H1 (cell line): Measurements from ENCODE around the gene COL6A2. TPM values are rescaled to one million over a fixed set of nuclear protein-coding genes. Genes with fewer than 3 reads are reported as not detected.

Source experiments
- CTCF ChIA-PET: fragments of 300-600 bp; sonication (Branson Sonifier 250); formaldehyde crosslinking; loops from one replicate; lab custom pipeline; 2021; ENCODE audit not compliant: partially characterized antibody; lab: Charles Lee
- POLR2A ChIA-PET: fragments of 300-600 bp; sonication (Branson Sonifier 250); formaldehyde crosslinking; loops from one replicate; lab custom pipeline; 2021; ENCODE audit warnings: inconsistent platforms; ENCODE audit not compliant: partially characterized antibody; lab: Charles Lee
- DNase-seq, 2 experiments: peaks; one replicate each; pipeline versions ENCODE4 v3.0.0 to v3.0.0-alpha.2; 2010 to 2022; ENCODE audit warnings: low spot score in 2 of 2, low read depth in 1 of 2, mixed read lengths in 1 of 2
- FAIRE-seq: peaks from 2 replicates; lab custom pipeline; 2011; peaks lifted over from hg19 to GRCh38; lab: Jason Lieb, UNC
- H2AFZ ChIP-seq: 2 replicates; pipeline ENCODE4 v1.8.1; 2012; ENCODE audit warnings: low read length, inconsistent platforms
- H2AK5ac ChIP-seq: 2 replicates; pipeline ENCODE4 v1.6.1; 2013; ENCODE audit warnings: low read depth, low read length
- H2BK120ac ChIP-seq: replicated peaks from 2 replicates; pipeline ENCODE3; 2013; ENCODE audit warnings: low read depth, low read length, inconsistent platforms
- H2BK12ac ChIP-seq: 2 replicates; pipeline ENCODE4 v1.6.1; 2013; ENCODE audit warnings: low read depth, low read length
- H2BK15ac ChIP-seq: 2 replicates; pipeline ENCODE4 v1.6.1; 2013; ENCODE audit warnings: low read length
- H2BK20ac ChIP-seq: 2 replicates; pipeline ENCODE4 v1.6.1; 2013; ENCODE audit warnings: low read length
- H2BK5ac ChIP-seq: 2 replicates; pipeline ENCODE4 v1.6.1; 2013; ENCODE audit warnings: low read depth, low read length
- H3K14ac ChIP-seq: 2 replicates; pipeline ENCODE4 v1.6.1; 2013; ENCODE audit warnings: inconsistent platforms; ENCODE audit not compliant: insufficient read length
- H3K18ac ChIP-seq: 2 replicates; pipeline ENCODE4 v1.6.1; 2013; ENCODE audit warnings: low read length; ENCODE audit errors: extremely low read depth
- H3K23ac ChIP-seq: 2 replicates; pipeline ENCODE4 v1.6.1; 2013; ENCODE audit warnings: inconsistent platforms; ENCODE audit not compliant: insufficient read length
- H3K23me2 ChIP-seq: 2 replicates; pipeline ENCODE4 v1.6.1; 2013; ENCODE audit warnings: low read depth, low read length
- H3K27ac ChIP-seq: 2 replicates; pipeline ENCODE4 v1.6.1; 2011; ENCODE audit warnings: low read depth, low read length, inconsistent platforms
- H3K27me3 ChIP-seq, 4 experiments: replicated peaks in 1 of 4; 1 replicate in 1 of 4; 2 replicates in 3 of 4; pipeline versions ENCODE4 v1.6.1 to v1.8.1; 2011 to 2013; ENCODE audit warnings: low read length in 3 of 4, mild to moderate bottlenecking in 3 of 4, inconsistent platforms in 2 of 4, mixed read lengths in 2 of 4, moderate library complexity in 1 of 4; ENCODE audit not compliant: control insufficient read depth in 3 of 4, insufficient read depth in 3 of 4; ENCODE audit errors: extremely low read depth in 1 of 4
- H3K36me3 ChIP-seq, 4 experiments: 2 replicates each; pipeline versions ENCODE4 v1.6.1 to v1.8.1; 2011 to 2013; ENCODE audit warnings: mild to moderate bottlenecking in 4 of 4, low read length in 3 of 4, moderate library complexity in 2 of 4, control low read depth in 1 of 4, inconsistent platforms in 1 of 4; ENCODE audit not compliant: insufficient read depth in 4 of 4, control insufficient read depth in 2 of 4
- H3K4ac ChIP-seq: replicated peaks from 2 replicates; pipeline ENCODE3; 2013; ENCODE audit warnings: low read length, low read depth, mixed read lengths, inconsistent platforms; ENCODE audit not compliant: insufficient read length
- H3K4me1 ChIP-seq, 4 experiments: replicated peaks in 1 of 4; 1 replicate in 1 of 4; 2 replicates in 3 of 4; pipeline versions ENCODE4 v1.6.1 to v1.8.1; 2011 to 2013; ENCODE audit warnings: low read length in 3 of 4, inconsistent platforms in 2 of 4, mixed read lengths in 1 of 4; ENCODE audit not compliant: insufficient read depth in 4 of 4, control insufficient read depth in 3 of 4
- H3K4me2 ChIP-seq, 2 experiments: 2 replicates each; pipeline versions ENCODE4 v1.6.1 to v1.8.1; 2011 to 2013; ENCODE audit warnings: low read depth in 2 of 2, low read length in 2 of 2, control low read depth in 1 of 2, inconsistent platforms in 1 of 2, mild to moderate bottlenecking in 1 of 2; ENCODE audit not compliant: insufficient read depth in 1 of 2
- H3K4me3 ChIP-seq, 4 experiments: fragments of 200-600, 300-600 bp in 1 of 4; sonication (generic), shearing (Covaris generic), sonication (Bioruptor Twin) in 1 of 4; 2 replicates each; pipeline versions ENCODE4 v1.5.1 to v1.8.1; 2011 to 2016; ENCODE audit warnings: low read length in 4 of 4, low read depth in 3 of 4, control low read depth in 2 of 4, inconsistent platforms in 2 of 4, mild to moderate bottlenecking in 2 of 4, mixed read lengths in 1 of 4, moderate library complexity in 1 of 4; ENCODE audit not compliant: insufficient read depth in 2 of 4; ENCODE audit errors: extremely low read depth in 1 of 4
- H3K56ac ChIP-seq: replicated peaks from 2 replicates; pipeline ENCODE3; 2013; ENCODE audit warnings: low read depth, mild to moderate bottlenecking, mixed read lengths, low read length, inconsistent platforms; ENCODE audit not compliant: insufficient read length
- H3K79me1 ChIP-seq: 2 replicates; pipeline ENCODE4 v1.6.1; 2013; ENCODE audit warnings: low read depth, low read length, control low read depth
- H3K79me2 ChIP-seq, 2 experiments: 2 replicates each; pipeline versions ENCODE4 v1.6.1 to v1.8.1; 2012 to 2013; ENCODE audit warnings: low read length in 2 of 2, mild to moderate bottlenecking in 2 of 2, inconsistent platforms in 1 of 2; ENCODE audit not compliant: insufficient read depth in 2 of 2, control insufficient read depth in 1 of 2
- H3K9ac ChIP-seq, 4 experiments: replicated peaks in 1 of 4; 1 replicate in 1 of 4; 2 replicates in 3 of 4; pipeline versions ENCODE4 v1.6.1 to v1.8.1; 2011 to 2013; ENCODE audit warnings: low read depth in 3 of 4, low read length in 3 of 4, control low read depth in 2 of 4, mild to moderate bottlenecking in 2 of 4, moderate library complexity in 2 of 4, inconsistent platforms in 1 of 4; ENCODE audit errors: extremely low read depth in 1 of 4
- H3K9me3 ChIP-seq, 2 experiments: 2 replicates each; pipeline versions ENCODE4 v1.6.1 to v1.8.1; 2012 to 2013; ENCODE audit warnings: mild to moderate bottlenecking in 2 of 2, moderate library complexity in 2 of 2, control low read depth in 1 of 2, inconsistent platforms in 1 of 2, low read depth in 1 of 2, low read length in 1 of 2, mixed read lengths in 1 of 2; ENCODE audit not compliant: insufficient read depth in 2 of 2
- H4K20me1 ChIP-seq, 2 experiments: replicated peaks in 1 of 2; 2 replicates each; pipeline versions ENCODE3 to v1.8.1; 2011 to 2013; ENCODE audit warnings: inconsistent platforms in 2 of 2, low read length in 2 of 2, mild to moderate bottlenecking in 1 of 2; ENCODE audit not compliant: insufficient read depth in 2 of 2, control insufficient read depth in 1 of 2
- H4K5ac ChIP-seq: 2 replicates; pipeline ENCODE4 v1.6.1; 2013; ENCODE audit warnings: low read length, low read depth, mixed read lengths, inconsistent platforms; ENCODE audit not compliant: insufficient read length
- H4K8ac ChIP-seq: 2 replicates; pipeline ENCODE4 v1.8.0; 2013; ENCODE audit warnings: mild to moderate bottlenecking, moderate library complexity, low read length, inconsistent platforms; ENCODE audit not compliant: insufficient read depth; ENCODE audit errors: extremely low read depth
- H4K91ac ChIP-seq: replicated peaks from 2 replicates; pipeline ENCODE3; 2013; ENCODE audit warnings: low read length, mixed read lengths, inconsistent platforms; ENCODE audit not compliant: insufficient read length
- BACH1 ChIP-seq: IDR thresholded peaks from 2 replicates; pipeline ENCODE4 v1.6.1; 2012; ENCODE audit warnings: low read length, improper control_type of control experiment
- CEBPB ChIP-seq: IDR thresholded peaks from 2 replicates; pipeline ENCODE4 v1.6.1; 2012; ENCODE audit warnings: low read depth, low read length
- EGR1 ChIP-seq: IDR thresholded peaks from 2 replicates; pipeline ENCODE4 v1.6.1; 2011; ENCODE audit warnings: low read depth, low read length, borderline replicate concordance
- FOSL1 ChIP-seq: IDR thresholded peaks from 2 replicates; pipeline ENCODE4 v1.6.1; 2011; ENCODE audit warnings: mild to moderate bottlenecking, low read depth, low read length, moderate library complexity; ENCODE audit not compliant: insufficient read depth
- HDAC6 ChIP-seq: IDR thresholded peaks from one replicate; pipeline ENCODE4 v1.7.1; 2012; ENCODE audit warnings: low read depth, mild to moderate bottlenecking, inconsistent platforms, low read length, moderate library complexity
- NANOG ChIP-seq: IDR thresholded peaks from 2 replicates; pipeline ENCODE4 v1.6.1; 2011; ENCODE audit warnings: low read length, low read depth, mild to moderate bottlenecking, inconsistent platforms; ENCODE audit not compliant: insufficient read depth, poor library complexity, severe bottlenecking
- PHF8 ChIP-seq: fragments of 200-600 bp; sonication (generic); conservative IDR thresholded peaks from 2 replicates; pipeline ENCODE4 v1.7.1; 2012; ENCODE audit warnings: low read depth, mild to moderate bottlenecking, inconsistent platforms, low read length, moderate library complexity
- POLR2AphosphoS5 ChIP-seq: IDR thresholded peaks from 2 replicates; pipeline ENCODE4 v1.6.1; 2011; ENCODE audit warnings: low read depth, low read length
- RXRA ChIP-seq: IDR thresholded peaks from 2 replicates; pipeline ENCODE4 v1.6.1; 2011; ENCODE audit warnings: low read depth, mild to moderate bottlenecking, low read length, moderate library complexity; ENCODE audit not compliant: insufficient read depth
- SAP30 ChIP-seq: fragments of 300-600 bp; sonication (generic); IDR thresholded peaks from 2 replicates; pipeline ENCODE4 v1.7.1; 2012; ENCODE audit warnings: low read length, moderate library complexity, mild to moderate bottlenecking, inconsistent platforms; ENCODE audit not compliant: insufficient read depth, insufficient replicate concordance
- TCF12 ChIP-seq: IDR thresholded peaks from 2 replicates; pipeline ENCODE4 v1.6.1; 2011; ENCODE audit warnings: low read depth, mild to moderate bottlenecking, low read length
- YY1 ChIP-seq: IDR thresholded peaks from 2 replicates; pipeline ENCODE4 v1.6.1; 2011; ENCODE audit warnings: low read depth, mild to moderate bottlenecking, low read length
- WGBS, 2 experiments: shearing (Covaris generic) in 1 of 2; methylation state at CpG; one replicate each; pipeline versions ENCODE4 v1.1.6 to v1.1.7; 2013 to 2015; ENCODE audit warnings: low lambda C conversion rate in 2 of 2, mixed read lengths in 2 of 2, inconsistent platforms in 1 of 2, low coverage in 1 of 2, missing lambda C conversion rate in 1 of 2; ENCODE audit not compliant: insufficient replicate concordance in 2 of 2, insufficient coverage in 1 of 2, insufficient read length in 1 of 2; ENCODE audit errors: extremely low coverage in 1 of 2, missing lambda C conversion rate in 1 of 2; 5-methylcytosine and 5-hydroxymethylcytosine counted together
- polyA plus RNA-seq, 7 experiments: library from polyadenylated mRNA; depleted of rRNA in 3 of 7; stranded (reverse) in 5 of 7; unstranded in 2 of 7; fragments of >200 nt in 5 of 7; fragments of 200-250 nt in 2 of 7; gene quantifications; 1 replicate in 5 of 7; 2 replicates in 1 of 7; 4 replicates in 1 of 7; pipeline versions ENCODE4 v1.2.1 to v1.2.3, GENCODE V29; 2011 to 2013; ENCODE audit warnings: missing spikeins in 2 of 7, mixed read lengths in 2 of 7
- total RNA-seq: library from RNA; stranded (reverse); fragmentation: NEBNext Ultra II Directional; extraction: Animal tissue kit (Norgen Biotek cat#: 25700); gene quantifications from 2 replicates; pipeline ENCODE4 v1.2.1, GENCODE V29; 2021

COL6A2 gene
- total and polyA plus RNA-seq, 2 of the 8 experiments (the other 6 are each of a cell fraction or from before 2014, with no cell fraction given) = 60.1 to 62.7 TPM

DNA sequence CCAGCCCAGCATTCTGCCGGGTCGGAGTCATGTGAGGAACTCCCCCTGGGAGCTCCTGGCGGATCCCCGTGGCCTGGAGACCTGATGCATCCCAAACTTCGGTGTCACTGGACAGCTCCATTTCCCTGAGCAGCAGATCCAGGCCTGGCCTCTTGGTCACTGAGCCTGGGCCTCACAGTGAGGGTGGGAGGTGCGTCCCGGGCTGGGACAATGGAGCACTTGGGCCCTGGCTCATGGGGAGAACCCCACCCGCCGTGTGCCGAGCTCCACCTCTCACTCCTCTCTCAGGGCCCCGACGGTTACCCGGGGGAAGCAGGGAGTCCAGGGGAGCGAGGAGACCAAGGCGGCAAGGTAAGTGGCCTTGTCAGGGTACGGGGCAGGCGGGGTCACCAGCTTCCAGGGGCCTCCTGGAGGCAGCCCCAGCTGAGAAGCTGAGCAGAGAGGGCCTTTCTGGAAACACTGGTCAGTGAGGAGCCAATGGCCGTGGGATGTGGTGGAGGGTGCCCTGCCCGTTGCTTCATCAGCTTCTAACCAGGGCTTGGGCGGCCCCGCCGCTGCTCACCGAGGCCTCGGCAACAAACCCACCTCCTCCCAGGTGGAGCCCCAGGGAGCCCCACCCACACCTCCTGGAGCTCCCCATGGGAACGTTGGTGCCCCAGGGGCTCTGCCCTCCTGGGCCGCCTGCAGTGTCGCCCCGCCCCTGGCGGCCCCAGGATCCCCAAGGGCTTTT, 19.8 kb downstream of the COL6A2 start:
- ChIA-PET POLR2A (no interaction called here), CTCF (interaction anchor here (0.7 to 3.1 kb wide), 4 partner anchors 9 to 35 kb away, joined by 3 to 14 read pairs (median 4); no protein-coding TSS in a partner anchor)
- H2BK5ac ChIP-seq = no peak overlapping the region
- TF ChIP-seq RXRA (no peak), NANOG (no peak), TCF12 (no peak), POLR2AphosphoS5 (no peak), PHF8 (no peak), BACH1 (no peak), CEBPB (no peak), FOSL1 (no peak), YY1 (no peak), HDAC6 (no peak), EGR1 (no peak), SAP30 (no peak)

More for the DNA sequence above, 19.8 kb downstream of the COL6A2 start:
- Histone ChIP-seq H2BK12ac (no peak overlapping the region), H2AFZ (no peak overlapping the region), H4K8ac (no peak overlapping the region), H4K91ac (no peak overlapping the region), H4K20me1 (peaks cover 0 to 2% of the 10 kb centered on the region in 2 experiments), H2BK15ac (no peak overlapping the region), H3K23ac (no peak overlapping the region), H2AK5ac (no peak overlapping the region), H3K27ac (no peak overlapping the region), H3K4me2 (no peak overlapping the region), H2BK120ac (no peak overlapping the region), H3K14ac (no peak overlapping the region), H3K4me3 (no peak overlapping the region), H3K27me3 (no peaks in the 10 kb centered on the region), H3K18ac (no peak overlapping the region), H3K9ac (no peak overlapping the region), H3K56ac (no peak overlapping the region), H3K23me2 (no peaks in the 10 kb centered on the region), H2BK20ac (no peak overlapping the region), H3K79me2 (no peaks in the 10 kb centered on the region), H3K4me1 (no peaks in the 10 kb centered on the region), H3K4ac (no peak overlapping the region), H3K79me1 (no peaks in the 10 kb centered on the region), H3K9me3 (peaks cover 0 to 4% of the 10 kb centered on the region in 2 experiments; a peak in 2 of 4 replicates), H3K36me3 (peaks cover 0 to 24% (median 2%) of the 10 kb centered on the region in 4 experiments; a peak in 5 of 8 replicates), H4K5ac (no peak overlapping the region)
- DNase-seq (peak in 1 of 2 experiments; percentile 40), FAIRE-seq (no peak)
- WGBS, 2 experiments = 91% methylated on average over 25 of the region's 29 CpGs; no CpG with 5 or more reads in 1 of the 2 experiments
